Esophagus squamous epithelium (tissue), 4 donors: ENCODE data around the gene HIBCH.

Experiments
- CTCF ChIP-seq, 6 experiments: fragments of 450-650 bp in 4 of 6; fragments of 200-600 bp in 2 of 6; sonication (generic) in 2 of 6; IDR thresholded peaks; one replicate each; pipeline ENCODE4 v1.5.1; 2016 to 2019; ENCODE audit warnings: antibody characterized with exemption in 6 of 6, mild to moderate bottlenecking in 4 of 6, moderate library complexity in 4 of 6
- POLR2A ChIP-seq, 4 donors: fragments of 450-650 bp; IDR thresholded peaks; one replicate each; pipeline ENCODE4 v1.6.1; 2017; ENCODE audit warnings: antibody characterized with exemption in 4 of 4, mild to moderate bottlenecking in 4 of 4, moderate library complexity in 3 of 4

GRCh38 chr2:190340369-190340768 is 20.7 kb upstream of the HIBCH start:
- TF ChIP-seq CTCF (IDR thresholded peaks at IDR 0.05) (no peak), POLR2A (IDR thresholded peaks at IDR 0.05) (no peak)
